Stimulated activated CD4-positive, alpha-beta T cell treated with anti-CD3 and anti-CD28 coated beads, Interleukin-4, amount 100 ng/mL, for 48 hours (primary cell): ENCODE data around the gene AKT2.

Experiments used
- DNase-seq, 2 donors: peaks; one replicate each; pipeline ENCODE4 v3.0.0-alpha.2; 2020; ENCODE audit warnings: low read depth in 2 of 2

Gene AKT2

GRCh38 chr19:40190891-40191835, 94.0 kb downstream of the AKT2 start, which contains the start of gene MAP3K10:
MAP3K10 (plus strand) TSS chr19:40191426; CDS start chr19:40192032, 606 bp downstream.
- DNase-seq, result peak; percentile 69 to 76

GRCh38 chr19:40184273-40184672, 100.9 kb downstream of the AKT2 start:
- DNase-seq, result no peak
